ENCODE measurements around the gene INAFM2.

Gene INAFM2

GRCh38 chr15:40323239-40323952 is at the start of gene INAFM2:
INAFM2 (plus strand) TSS chr15:40323692; CDS start chr15:40324056, 364 bp downstream.
- peak; percentile 93 to 94 for DNase-seq

- peak; percentile 94 to 95 for DNase-seq
These were observed 48.9 kb upstream of the INAFM2 start for GRCh38 chr15:40274350-40275274.

- no peak for DNase-seq
These were observed 48.0 kb upstream of the INAFM2 start for GRCh38 chr15:40275523-40275922.

- no peak for DNase-seq
These were observed 47.5 kb upstream of the INAFM2 start for GRCh38 chr15:40275954-40276353.

- DNase-seq: no peak
These were observed 46.6 kb upstream of the INAFM2 start for GRCh38 chr15:40276927-40277326.

GRCh38 chr15:40277471-40277870 is 46.0 kb upstream of the INAFM2 start:
- DNase-seq: no peak

- no peak for DNase-seq
These were observed 45.5 kb upstream of the INAFM2 start for GRCh38 chr15:40278026-40278425.

- peak; percentile 82 to 84 for DNase-seq
These were observed 43.9 kb upstream of the INAFM2 start for GRCh38 chr15:40279437-40280141.

- no peak for DNase-seq
These were observed 43.0 kb upstream of the INAFM2 start for GRCh38 chr15:40280260-40281056.

- DNase-seq: no peak
These were observed 42.3 kb upstream of the INAFM2 start for GRCh38 chr15:40281057-40281800.

- no peak for DNase-seq
These were observed 41.7 kb upstream of the INAFM2 start for GRCh38 chr15:40281801-40282146.

GRCh38 chr15:40282147-40282868 is 41.2 kb upstream of the INAFM2 start:
- DNase-seq: peak; percentile 71 to 79

GRCh38 chr15:40282869-40283614 is 40.5 kb upstream of the INAFM2 start, which contains the start of gene ANKRD63:
ANKRD63 (minus strand) TSS chr15:40283064; CDS start chr15:40282586, 478 bp downstream.
- no peak for DNase-seq

GRCh38 chr15:40283615-40284300 is 39.7 kb upstream of the INAFM2 start:
- no peak for DNase-seq

GRCh38 chr15:40285151-40285550 is 38.3 kb upstream of the INAFM2 start:
- no peak for DNase-seq

- no peak for DNase-seq
These were observed 37.9 kb upstream of the INAFM2 start for GRCh38 chr15:40285554-40286011.

GRCh38 chr15:40286061-40286532 is 37.4 kb upstream of the INAFM2 start:
- no peak for DNase-seq

GRCh38 chr15:40286794-40287193 is 36.7 kb upstream of the INAFM2 start:
- no peak for DNase-seq

GRCh38 chr15:40287505-40287904 is 36.0 kb upstream of the INAFM2 start:
- DNase-seq: no peak
